Measurements from ENCODE around the gene CENPO. TPM values are rescaled to one million over a fixed set of nuclear protein-coding genes. Genes with fewer than 3 reads are reported as not detected.

Gene CENPO
- total RNA-seq, 1 experiment from 2014 or later: 39.3 TPM

GRCh38 chr2:24840962-24841945 is 48.0 kb downstream of the CENPO start:
- no peaks in the 10 kb centered on the region for H3K27me3 ChIP-seq (ENCODE audit: control insufficient read depth, insufficient read depth, low read length)
- TF ChIP-seq SIN3A (IDR thresholded peaks at IDR 0.05; ENCODE audit: borderline replicate concordance, insufficient read depth, low read depth, low read length): no peak
- no peak for TF ChIP-seq TCF7L2 (IDR thresholded peaks at IDR 0.05; ENCODE audit: low read depth, low read length)
- TF ChIP-seq, protein P1, sequence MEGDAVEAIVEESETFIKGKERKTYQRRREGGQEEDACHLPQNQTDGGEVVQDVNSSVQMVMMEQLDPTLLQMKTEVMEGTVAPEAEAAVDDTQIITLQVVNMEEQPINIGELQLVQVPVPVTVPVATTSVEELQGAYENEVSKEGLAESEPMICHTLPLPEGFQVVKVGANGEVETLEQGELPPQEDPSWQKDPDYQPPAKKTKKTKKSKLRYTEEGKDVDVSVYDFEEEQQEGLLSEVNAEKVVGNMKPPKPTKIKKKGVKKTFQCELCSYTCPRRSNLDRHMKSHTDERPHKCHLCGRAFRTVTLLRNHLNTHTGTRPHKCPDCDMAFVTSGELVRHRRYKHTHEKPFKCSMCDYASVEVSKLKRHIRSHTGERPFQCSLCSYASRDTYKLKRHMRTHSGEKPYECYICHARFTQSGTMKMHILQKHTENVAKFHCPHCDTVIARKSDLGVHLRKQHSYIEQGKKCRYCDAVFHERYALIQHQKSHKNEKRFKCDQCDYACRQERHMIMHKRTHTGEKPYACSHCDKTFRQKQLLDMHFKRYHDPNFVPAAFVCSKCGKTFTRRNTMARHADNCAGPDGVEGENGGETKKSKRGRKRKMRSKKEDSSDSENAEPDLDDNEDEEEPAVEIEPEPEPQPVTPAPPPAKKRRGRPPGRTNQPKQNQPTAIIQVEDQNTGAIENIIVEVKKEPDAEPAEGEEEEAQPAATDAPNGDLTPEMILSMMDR (IDR thresholded peaks at IDR 0.05): no peak
- TF ChIP-seq, protein P2, sequence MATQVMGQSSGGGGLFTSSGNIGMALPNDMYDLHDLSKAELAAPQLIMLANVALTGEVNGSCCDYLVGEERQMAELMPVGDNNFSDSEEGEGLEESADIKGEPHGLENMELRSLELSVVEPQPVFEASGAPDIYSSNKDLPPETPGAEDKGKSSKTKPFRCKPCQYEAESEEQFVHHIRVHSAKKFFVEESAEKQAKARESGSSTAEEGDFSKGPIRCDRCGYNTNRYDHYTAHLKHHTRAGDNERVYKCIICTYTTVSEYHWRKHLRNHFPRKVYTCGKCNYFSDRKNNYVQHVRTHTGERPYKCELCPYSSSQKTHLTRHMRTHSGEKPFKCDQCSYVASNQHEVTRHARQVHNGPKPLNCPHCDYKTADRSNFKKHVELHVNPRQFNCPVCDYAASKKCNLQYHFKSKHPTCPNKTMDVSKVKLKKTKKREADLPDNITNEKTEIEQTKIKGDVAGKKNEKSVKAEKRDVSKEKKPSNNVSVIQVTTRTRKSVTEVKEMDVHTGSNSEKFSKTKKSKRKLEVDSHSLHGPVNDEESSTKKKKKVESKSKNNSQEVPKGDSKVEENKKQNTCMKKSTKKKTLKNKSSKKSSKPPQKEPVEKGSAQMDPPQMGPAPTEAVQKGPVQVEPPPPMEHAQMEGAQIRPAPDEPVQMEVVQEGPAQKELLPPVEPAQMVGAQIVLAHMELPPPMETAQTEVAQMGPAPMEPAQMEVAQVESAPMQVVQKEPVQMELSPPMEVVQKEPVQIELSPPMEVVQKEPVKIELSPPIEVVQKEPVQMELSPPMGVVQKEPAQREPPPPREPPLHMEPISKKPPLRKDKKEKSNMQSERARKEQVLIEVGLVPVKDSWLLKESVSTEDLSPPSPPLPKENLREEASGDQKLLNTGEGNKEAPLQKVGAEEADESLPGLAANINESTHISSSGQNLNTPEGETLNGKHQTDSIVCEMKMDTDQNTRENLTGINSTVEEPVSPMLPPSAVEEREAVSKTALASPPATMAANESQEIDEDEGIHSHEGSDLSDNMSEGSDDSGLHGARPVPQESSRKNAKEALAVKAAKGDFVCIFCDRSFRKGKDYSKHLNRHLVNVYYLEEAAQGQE (IDR thresholded peaks at IDR 0.05; ENCODE audit: insufficient read depth in 1 of 2, low read depth in 2 of 2, low read length in 1 of 2): no peak
- H3K4me1 ChIP-seq (ENCODE audit: control insufficient read depth, insufficient read depth, low read length): no peaks in the 10 kb centered on the region
- H3K27ac ChIP-seq (ENCODE audit: low read length): no peak overlapping the region
- BruUV-seq (replicated peaks): no TSS peak
- intact Hi-C loops (cut with micrococcal nuclease; ENCODE audit: unreplicated experiment): no loop called here
- no peaks in the 10 kb centered on the region for H3K9me3 ChIP-seq (ENCODE audit: control insufficient read depth, insufficient read depth, low read depth, low read length)
- in situ Hi-C loops (cut with HindIII; ENCODE audit: low pct_unique_long_range_greater_than_20kb, low sequenced_read_pairs): no loop called here
- DNase-seq (ENCODE audit: low read depth, low spot score): no peak
- no peaks in the 10 kb centered on the region for H3K36me3 ChIP-seq (ENCODE audit: control insufficient read depth, insufficient read depth, low read length)
- ChIA-PET POLR2A (no interaction called here), CTCF (no interaction called here)
- no peak; the same call in 1 of the 2 replicates for ATAC-seq
- H3K4me3 ChIP-seq (ENCODE audit: low read depth in 2 of 2, low read length in 2 of 2): no peak overlapping the region

GRCh38 chr2:24842081-24843050 is 49.1 kb downstream of the CENPO start:
- DNase-seq (ENCODE audit: low read depth, low spot score) (no peak), ATAC-seq (no peak)
- Histone ChIP-seq H3K4me3 (ENCODE audit: low read depth in 2 of 2, low read length in 2 of 2) (no peak overlapping the region), H3K27me3 (ENCODE audit: control insufficient read depth, insufficient read depth, low read length) (no peaks in the 10 kb centered on the region), H3K4me1 (ENCODE audit: control insufficient read depth, insufficient read depth, low read length) (no peaks in the 10 kb centered on the region), H3K36me3 (ENCODE audit: control insufficient read depth, insufficient read depth, low read length) (no peaks in the 10 kb centered on the region), H3K9me3 (ENCODE audit: control insufficient read depth, insufficient read depth, low read depth, low read length) (no peaks in the 10 kb centered on the region), H3K27ac (ENCODE audit: low read length) (no peak overlapping the region)
- intact Hi-C loops (cut with micrococcal nuclease; ENCODE audit: unreplicated experiment): no loop called here
- BruUV-seq (replicated peaks): no TSS peak
- in situ Hi-C loops (cut with HindIII; ENCODE audit: low pct_unique_long_range_greater_than_20kb, low sequenced_read_pairs): no loop called here
- no peak for TF ChIP-seq SIN3A (IDR thresholded peaks at IDR 0.05; ENCODE audit: borderline replicate concordance, insufficient read depth, low read depth, low read length)
- TF ChIP-seq, protein P2 (IDR thresholded peaks at IDR 0.05; ENCODE audit: insufficient read depth in 1 of 2, low read depth in 2 of 2, low read length in 1 of 2): no peak
- no peak for TF ChIP-seq POLR2AphosphoS5 (IDR thresholded peaks at IDR 0.05; ENCODE audit: low read depth, low read length)
- TF ChIP-seq, protein P1 (IDR thresholded peaks at IDR 0.05): no peak
- no peak for TF ChIP-seq TCF7L2 (IDR thresholded peaks at IDR 0.05; ENCODE audit: low read depth, low read length)
- CTCF ChIA-PET: no interaction called here
- POLR2A ChIA-PET: no interaction called here
